Measurements from ENCODE around the gene DHODH. TPM values are rescaled to one million over a fixed set of nuclear protein-coding genes. Genes with fewer than 3 reads are reported as not detected.

DHODH gene
- total and polyA plus RNA-seq, 2 of the 13 experiments (the other 11 are each of a cell fraction or from before 2014, with no cell fraction given): 10.7 to 16.4 TPM

DNA sequence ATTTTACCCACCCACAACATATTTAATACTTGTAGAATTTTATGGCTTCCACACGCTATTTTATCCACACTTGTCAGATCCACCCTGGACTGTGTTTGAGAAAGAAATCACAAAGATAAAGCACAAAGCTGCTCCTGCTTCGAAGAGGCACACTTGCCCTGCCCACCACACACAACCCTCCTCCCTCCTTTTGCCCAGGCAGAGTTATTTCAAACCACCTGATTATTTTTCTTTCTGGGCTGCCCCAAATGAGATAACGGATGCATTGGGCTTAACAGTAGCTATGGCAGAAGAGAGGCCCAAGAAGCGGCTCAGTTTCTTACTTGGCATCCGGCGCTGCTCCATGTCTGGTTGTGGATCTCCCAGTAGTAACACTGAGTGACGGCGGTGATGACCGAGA lies 35.5 kb upstream of the DHODH start (continued):
- no peak for TF ChIP-seq TFE3 (CRISPR knock-in tag; IDR thresholded peaks at IDR 0.05)
- TF ChIP-seq, protein P1, sequence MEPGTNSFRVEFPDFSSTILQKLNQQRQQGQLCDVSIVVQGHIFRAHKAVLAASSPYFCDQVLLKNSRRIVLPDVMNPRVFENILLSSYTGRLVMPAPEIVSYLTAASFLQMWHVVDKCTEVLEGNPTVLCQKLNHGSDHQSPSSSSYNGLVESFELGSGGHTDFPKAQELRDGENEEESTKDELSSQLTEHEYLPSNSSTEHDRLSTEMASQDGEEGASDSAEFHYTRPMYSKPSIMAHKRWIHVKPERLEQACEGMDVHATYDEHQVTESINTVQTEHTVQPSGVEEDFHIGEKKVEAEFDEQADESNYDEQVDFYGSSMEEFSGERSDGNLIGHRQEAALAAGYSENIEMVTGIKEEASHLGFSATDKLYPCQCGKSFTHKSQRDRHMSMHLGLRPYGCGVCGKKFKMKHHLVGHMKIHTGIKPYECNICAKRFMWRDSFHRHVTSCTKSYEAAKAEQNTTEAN (CRISPR knock-in tag; conservative IDR thresholded peaks at IDR 0.05): no peak
- TF ChIP-seq IRF2 (CRISPR knock-in tag; IDR thresholded peaks at IDR 0.05): no peak
- TF ChIP-seq ZNF124 (CRISPR knock-in tag; IDR thresholded peaks at IDR 0.05): no peak

DNA sequence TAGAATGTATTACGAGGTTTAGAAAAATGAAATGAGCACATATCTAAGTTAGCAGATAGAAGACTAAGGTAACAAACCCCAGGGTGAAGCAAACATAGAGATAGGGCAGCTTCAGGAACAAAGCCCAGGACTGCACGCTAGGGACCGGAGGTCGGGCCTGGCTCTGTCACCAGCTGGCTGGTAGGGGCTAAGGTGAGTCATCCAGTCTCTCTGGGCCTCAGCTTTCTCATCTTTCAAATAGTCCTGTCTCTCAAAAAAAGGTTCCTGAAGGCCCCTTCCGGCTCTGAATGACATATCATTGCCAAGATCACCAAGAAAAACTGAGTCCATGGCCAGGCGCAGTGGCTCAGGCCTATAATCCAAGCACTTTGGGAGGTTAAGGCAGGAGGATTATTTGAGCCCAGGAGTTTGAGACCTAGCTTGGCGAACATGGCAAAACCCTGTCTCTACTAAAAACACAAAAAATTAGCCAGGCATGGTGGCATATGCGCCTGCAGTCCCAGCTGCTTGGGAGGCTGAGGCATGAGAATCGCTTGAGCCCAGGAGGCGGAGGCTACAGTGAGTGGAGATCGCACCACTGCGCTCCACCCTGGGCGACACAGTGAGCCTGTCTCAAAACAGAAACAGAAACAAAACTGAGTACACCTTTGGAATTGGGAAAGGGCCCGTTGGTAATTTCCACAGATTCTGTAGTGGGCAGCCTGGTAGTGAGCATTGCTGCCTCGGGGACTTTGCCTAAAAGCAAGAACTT lies 34.3 kb upstream of the DHODH start:
- Histone ChIP-seq H3K79me2 (ENCODE audit: insufficient read depth, low read length) (no peaks in the 10 kb centered on the region), H3K27ac (ENCODE audit: extremely low read length, insufficient read depth, low read length) (no peak overlapping the region), H3K36me3 (replicated peaks in 1 of 2; ENCODE audit: control insufficient read depth in 1 of 2, insufficient read depth in 2 of 2, low read length in 2 of 2) (no peaks in the 10 kb centered on the region), H3K9me3 (ENCODE audit: low read length) (no peaks in the 10 kb centered on the region), H2AFZ (ENCODE audit: low read length) (no peak overlapping the region), H3K4me1 (ENCODE audit: insufficient read depth, low read length) (peaks cover 32% of the 10 kb centered on the region), H3K4me3 (replicated peaks in 1 of 3; ENCODE audit: insufficient read depth in 1 of 3, low read depth in 2 of 3, low read length in 3 of 3) (0 out of 6 replicates have a peak overlapping the region, but pooled peaks of 1 of the 3 experiments have one; percentile 1), H4K20me1 (ENCODE audit: insufficient read depth, low read length) (no peaks in the 10 kb centered on the region), H3K9ac (ENCODE audit: insufficient read depth, low read depth, low read length) (no peak overlapping the region), H3K4me2 (ENCODE audit: low read depth, low read length) (peak overlapping the region; percentile 44), H3K27me3 (ENCODE audit: control insufficient read depth in 1 of 2, insufficient read depth in 2 of 2, low read length in 2 of 2) (peaks cover 0 to 4% of the 10 kb centered on the region in 2 experiments; a peak in 2 of 5 replicates)
- CTCF ChIA-PET (ENCODE audit: low intra/inter-chr PET ratio, low total read pairs): no interaction called here
- POLR2A ChIA-PET: interaction anchor here (0.7 kb wide), 1 partner anchor 9 kb away, joined by 3 read pairs; no protein-coding TSS in a partner anchor
- DNase-seq (ENCODE audit: low spot score) (peak; percentile 63), ATAC-seq (peak; percentile 98), FAIRE-seq (no peak)
- no TSS peak for BruUV-seq (replicated peaks)
- in situ Hi-C loops (cut with HindIII; ENCODE audit: extremely low pct_ligation_motif_present, low pct_unique_long_range_greater_than_20kb): no loop called here
- WGBS (ENCODE audit: low lambda C conversion rate): 43% methylated on average over 15 of the region's 15 CpGs
- intact Hi-C loops (cut with micrococcal nuclease; ENCODE audit: unreplicated experiment): no loop called here
- no peak for TF ChIP-seq ZNF263 (CRISPR knock-in tag; IDR thresholded peaks at IDR 0.05)
- no peak for TF ChIP-seq MZF1 (CRISPR knock-in tag; IDR thresholded peaks at IDR 0.05; ENCODE audit: borderline replicate concordance)
- no peak for TF ChIP-seq ZNF547 (CRISPR knock-in tag; IDR thresholded peaks at IDR 0.05)
- TF ChIP-seq ZNF784 (CRISPR knock-in tag; IDR thresholded peaks at IDR 0.05; ENCODE audit: borderline replicate concordance): no peak
- no peak for TF ChIP-seq KDM5B (CRISPR knock-in tag; IDR thresholded peaks at IDR 0.05; ENCODE audit: borderline replicate concordance)
- TF ChIP-seq KAT7 (CRISPR knock-in tag; IDR thresholded peaks at IDR 0.05; ENCODE audit: borderline replicate concordance): no peak
- TF ChIP-seq GABPA (IDR thresholded peaks at IDR 0.05; ENCODE audit: low read depth, low read length): no peak
- TF ChIP-seq GABPA (CRISPR knock-in tag; IDR thresholded peaks at IDR 0.05; ENCODE audit: low read depth): no peak
- TF ChIP-seq BRD4 (CRISPR knock-in tag; IDR thresholded peaks at IDR 0.05): no peak
- TF ChIP-seq EEA1 (CRISPR knock-in tag; IDR thresholded peaks at IDR 0.05; ENCODE audit: borderline replicate concordance): no peak
- no peak for TF ChIP-seq PAX8 (CRISPR knock-in tag; IDR thresholded peaks at IDR 0.05; ENCODE audit: borderline replicate concordance)
- TF ChIP-seq HNRNPL (IDR thresholded peaks at IDR 0.05; ENCODE audit: low read depth, low read length): no peak
- 0 out of 2 replicates have a peak, but pooled peaks have one; percentile 18 for TF ChIP-seq JUNB (CRISPR knock-in tag; IDR thresholded peaks at IDR 0.05; ENCODE audit: borderline replicate concordance)
- no peak for TF ChIP-seq ATF7-NPFF (CRISPR knock-in tag; IDR thresholded peaks at IDR 0.05; ENCODE audit: low read depth)
- peak; percentile 9; the same call in 1 of the 2 replicates for TF ChIP-seq SOX5 (CRISPR knock-in tag; IDR thresholded peaks at IDR 0.05; ENCODE audit: borderline replicate concordance)
